HL-60 (cell line): ENCODE data around the gene CHURC1.
A peak's percentile ranks its signal among the peaks of the same experiment; 100 is the strongest.

Experiments used
- DNase-seq, 2 experiments: peaks; one replicate each; pipeline ENCODE4 v3.0.0-alpha.2; 2010 to 2020; ENCODE audit warnings: low read depth in 1 of 2, low spot score in 1 of 2
- H3K27ac ChIP-seq: fragments of 250-450 bp; sonication (Bioruptor Pico); replicated peaks from 2 replicates; pipeline ENCODE4 v1.5.1; 2020; ENCODE audit warnings: mild to moderate bottlenecking, moderate library complexity
- H3K27me3 ChIP-seq: fragments of 250-450 bp; sonication (Bioruptor Pico); 2 replicates; pipeline ENCODE4 v1.5.1; 2021; ENCODE audit warnings: mild to moderate bottlenecking, moderate library complexity; ENCODE audit not compliant: insufficient read depth, poor library complexity, severe bottlenecking
- H3K4me3 ChIP-seq: replicated peaks from 2 replicates; pipeline ENCODE4 v1.5.1; 2011; ENCODE audit warnings: mild to moderate bottlenecking, control low read depth, low read length; ENCODE audit not compliant: insufficient read depth
- CTCF ChIP-seq: IDR thresholded peaks from one replicate; pipeline ENCODE4 v1.5.1; 2011; ENCODE audit warnings: low read length, control low read depth, inconsistent platforms; ENCODE audit not compliant: insufficient read depth
- GABPA ChIP-seq: IDR thresholded peaks from 2 replicates; pipeline ENCODE4 v1.6.1; 2012; ENCODE audit warnings: low read depth
- POLR2AphosphoS5 ChIP-seq: IDR thresholded peaks from 2 replicates; pipeline ENCODE4 v1.6.1; 2012; ENCODE audit warnings: low read depth
- REST ChIP-seq: IDR thresholded peaks from 2 replicates; pipeline ENCODE4 v1.6.1; 2012; ENCODE audit warnings: low read depth; ENCODE audit not compliant: insufficient replicate concordance
- SPI1 ChIP-seq: IDR thresholded peaks from 2 replicates; pipeline ENCODE4 v1.6.1; 2012; ENCODE audit warnings: low read depth, mild to moderate bottlenecking, borderline replicate concordance
- long read RNA-seq: library from polyadenylated mRNA; unstranded; transcript quantifications from one replicate; pipeline ENCODE4 v2.0.0, GENCODE V29; 2020

CHURC1 gene
- long read RNA-seq, transcript CHURC1-203 (4 exons, 2,629 nt) = major isoform, 45 of 65 reads
- long read RNA-seq, transcript CHURC1-208 (4 exons, 3,615 nt) = minor isoform, 10 of 65 reads
- long read RNA-seq, transcript CHURC1-207 (2 exons, 571 nt) = minor isoform, 8 of 65 reads
- long read RNA-seq, partial matches to known transcripts = 0 of 65 reads
- long read RNA-seq, other reads (novel, unspliced or antisense) = 1 of 65 reads

- Histone ChIP-seq H3K4me3 (peak within 1 kb of the TSS; percentile 72), H3K27me3 (no peaks in the 10 kb centered on the region), H3K27ac (peak within 1 kb of the TSS; percentile 92)
- peak; percentile 87 to 94 for DNase-seq
- TF ChIP-seq POLR2AphosphoS5 (peak; percentile 78), REST (no peak)
Observed at GRCh38 chr14:64914237-64915028, at the start of gene CHURC1. Gene CHURC1, plus strand, starts transcription at chr14:64914455. Its CDS starts 41 bp downstream, at chr14:64914496.

GRCh38 chr14:64865109-64865508 is 49.1 kb upstream of the CHURC1 start:
- DNase-seq = no peak
- no peak for TF ChIP-seq CTCF
- no peak for TF ChIP-seq SPI1
- TF ChIP-seq REST = no peak
- TF ChIP-seq GABPA = no peak
- TF ChIP-seq POLR2AphosphoS5 = no peak
- Histone ChIP-seq H3K27me3 (no peaks in the 10 kb centered on the region), H3K4me3 (no peak overlapping the region), H3K27ac (no peak overlapping the region)

DNA sequence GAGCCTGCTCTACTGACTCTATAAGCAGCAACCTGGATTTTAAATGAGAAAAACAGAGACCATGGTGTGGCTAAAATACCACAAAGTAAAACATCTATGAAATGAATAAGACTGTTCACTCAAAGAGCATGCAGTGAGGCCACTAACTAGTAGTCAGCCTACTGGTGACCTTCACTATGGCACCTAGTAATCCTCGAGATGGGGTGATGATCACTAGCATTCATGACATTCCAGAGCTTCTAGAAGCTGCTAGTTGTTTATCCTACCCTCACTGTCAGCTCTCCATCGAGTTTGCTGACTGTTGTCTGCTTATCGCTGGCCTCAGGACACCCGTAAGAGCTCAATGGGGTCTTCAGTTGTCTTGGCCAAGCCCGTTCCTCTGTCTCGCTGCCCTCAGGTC is 48.3 kb upstream of the CHURC1 start:
- TF ChIP-seq SPI1 (no peak), REST (no peak), CTCF (no peak)
- Histone ChIP-seq H3K4me3 (no peak overlapping the region), H3K27me3 (no peaks in the 10 kb centered on the region), H3K27ac (no peak overlapping the region)
- no peak for DNase-seq
